Astrocyte of the cerebellum (primary cell): Measurements from ENCODE around the gene PITPNM1.

ENCODE experiments used
- DNase-seq: peaks from one replicate; pipeline ENCODE4 v3.0.0-alpha.2; 2011; ENCODE audit warnings: low read depth
- H3K4me3 ChIP-seq: 2 replicates; pipeline ENCODE4 v1.5.1; 2011; ENCODE audit warnings: mild to moderate bottlenecking, low read depth, low read length, moderate library complexity
- in situ Hi-C: cut with HindIII; loops from 2 replicates; pipeline ENCODE4 v1.10.0; 2017; ENCODE audit warnings: low sequenced_read_pairs
- TF ChIP-seq, protein P1 (sequence below): IDR thresholded peaks from 2 replicates; pipeline ENCODE4 v1.5.1; 2012; ENCODE audit warnings: low read length, low read depth, moderate library complexity, mild to moderate bottlenecking; ENCODE audit errors: missing control alignments

The PITPNM1 gene

DNA sequence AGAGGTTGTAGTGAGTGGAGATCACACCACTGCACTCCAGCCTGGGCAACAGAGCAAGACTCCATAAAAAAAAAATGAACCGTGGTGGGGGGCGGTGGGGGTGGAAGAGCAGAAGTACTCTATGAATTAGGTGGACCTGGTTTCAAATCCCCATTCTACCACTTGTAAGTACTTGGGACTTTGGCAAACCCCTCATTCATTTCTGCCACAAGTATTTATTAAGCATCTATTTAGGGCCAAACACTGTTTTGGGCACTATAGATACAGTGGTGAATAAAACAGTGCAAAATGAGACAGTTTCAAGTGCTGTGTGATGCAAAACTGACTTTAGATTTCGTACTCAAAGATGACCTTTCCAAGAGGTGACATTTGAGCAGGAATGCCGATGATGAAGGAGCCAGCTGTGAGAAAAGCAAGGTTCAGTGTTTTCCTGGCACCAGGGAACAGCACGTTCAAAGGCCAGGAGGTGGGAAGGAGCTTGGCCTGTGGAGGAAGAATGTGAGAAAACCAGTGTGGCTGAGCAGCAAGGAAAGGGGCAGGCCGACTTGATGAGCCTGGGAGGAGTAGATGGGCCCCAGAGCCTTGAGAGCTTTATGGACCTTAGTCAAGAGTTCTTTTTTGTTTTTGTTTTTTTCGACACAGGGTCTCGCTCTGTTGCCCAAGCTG, 34.7 kb downstream of the PITPNM1 start:
- no peak overlapping the region for H3K4me3 ChIP-seq
- no peak for DNase-seq
- TF ChIP-seq, protein P1, sequence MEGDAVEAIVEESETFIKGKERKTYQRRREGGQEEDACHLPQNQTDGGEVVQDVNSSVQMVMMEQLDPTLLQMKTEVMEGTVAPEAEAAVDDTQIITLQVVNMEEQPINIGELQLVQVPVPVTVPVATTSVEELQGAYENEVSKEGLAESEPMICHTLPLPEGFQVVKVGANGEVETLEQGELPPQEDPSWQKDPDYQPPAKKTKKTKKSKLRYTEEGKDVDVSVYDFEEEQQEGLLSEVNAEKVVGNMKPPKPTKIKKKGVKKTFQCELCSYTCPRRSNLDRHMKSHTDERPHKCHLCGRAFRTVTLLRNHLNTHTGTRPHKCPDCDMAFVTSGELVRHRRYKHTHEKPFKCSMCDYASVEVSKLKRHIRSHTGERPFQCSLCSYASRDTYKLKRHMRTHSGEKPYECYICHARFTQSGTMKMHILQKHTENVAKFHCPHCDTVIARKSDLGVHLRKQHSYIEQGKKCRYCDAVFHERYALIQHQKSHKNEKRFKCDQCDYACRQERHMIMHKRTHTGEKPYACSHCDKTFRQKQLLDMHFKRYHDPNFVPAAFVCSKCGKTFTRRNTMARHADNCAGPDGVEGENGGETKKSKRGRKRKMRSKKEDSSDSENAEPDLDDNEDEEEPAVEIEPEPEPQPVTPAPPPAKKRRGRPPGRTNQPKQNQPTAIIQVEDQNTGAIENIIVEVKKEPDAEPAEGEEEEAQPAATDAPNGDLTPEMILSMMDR = no peak
- in situ Hi-C loops = no loop called here

DNA sequence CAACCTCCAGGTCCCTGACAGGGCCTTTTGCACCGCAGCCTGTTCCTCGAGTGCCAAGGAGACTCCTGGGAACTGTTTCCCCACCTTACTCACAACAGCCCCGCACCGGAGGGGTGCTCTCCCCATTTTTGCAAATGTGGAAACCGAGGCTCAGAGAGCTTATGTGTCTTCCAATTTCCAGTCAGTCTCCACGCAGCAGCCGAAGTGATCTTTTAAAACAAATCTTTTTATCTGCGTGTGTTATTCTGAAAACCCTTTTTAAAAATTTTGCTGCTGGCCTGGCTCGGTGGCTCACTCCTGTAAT, 35.7 kb downstream of the PITPNM1 start:
- TF ChIP-seq, protein P1 = no peak
- in situ Hi-C loops = no loop called here
- DNase-seq = no peak

DNA sequence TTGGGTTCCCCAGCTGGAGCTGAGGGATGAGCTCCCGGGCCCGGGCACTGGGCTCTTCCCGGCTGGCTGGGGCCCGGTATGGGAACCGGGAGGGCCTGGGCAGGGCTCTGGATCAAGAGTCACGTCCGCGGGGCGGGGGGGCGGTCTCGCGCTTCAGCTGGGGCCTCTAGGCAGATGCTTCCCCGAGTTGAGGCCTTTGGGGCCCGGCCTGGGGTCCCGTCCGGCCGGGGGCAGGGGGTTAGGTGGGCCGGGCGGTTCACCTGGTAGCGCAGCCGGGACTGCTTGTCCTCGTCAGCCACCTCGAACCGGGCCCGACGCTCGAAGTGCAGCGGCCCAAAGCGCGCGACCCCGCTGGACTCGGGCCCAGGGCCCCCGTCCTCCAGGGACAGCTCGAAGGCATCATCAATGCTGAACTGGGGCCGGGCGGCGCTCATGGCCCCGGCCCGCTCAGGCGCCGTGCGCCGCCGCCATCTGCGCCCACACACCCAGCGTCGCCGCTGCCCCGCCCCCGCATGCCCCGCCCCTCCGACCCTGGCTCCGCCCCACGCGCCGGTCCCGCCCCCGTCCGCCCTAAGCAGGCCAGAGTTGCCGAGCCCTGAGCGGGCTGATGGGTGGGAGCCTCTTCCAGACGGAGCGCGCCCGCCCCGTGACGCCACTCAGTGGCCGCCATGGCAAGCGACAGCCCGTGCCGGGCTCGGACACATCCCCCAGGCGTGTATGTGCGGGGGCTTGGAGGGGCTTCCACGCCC, 36.2 kb downstream of the PITPNM1 start, which contains the start of gene TMEM134:
TMEM134 (minus strand) TSS at position 493 of the 749 bp plus-strand sequence; CDS start at position 434, 59 bp downstream.
- TF ChIP-seq, protein P1 = peak; percentile 29
- peak; percentile 63 for DNase-seq
- peak within 1 kb of the TSS; percentile 82 for H3K4me3 ChIP-seq
- in situ Hi-C loops = no loop called here

More for the DNA sequence above, 35.7 kb downstream of the PITPNM1 start:
- H3K4me3 ChIP-seq = peak overlapping the region; percentile 82

- TF ChIP-seq, protein P1 = no peak
- DNase-seq = no peak
- H3K4me3 ChIP-seq = peak overlapping the region; percentile 82
- in situ Hi-C loops = no loop called here
These were observed 36.8 kb downstream of the PITPNM1 start for GRCh38 chr11:67468456-67468758.

GRCh38 chr11:67468056-67468455, 37.1 kb downstream of the PITPNM1 start:
- DNase-seq = peak; percentile 28
- peak overlapping the region; percentile 82 for H3K4me3 ChIP-seq

GRCh38 chr11:67466962-67467771, 38.0 kb downstream of the PITPNM1 start:
- in situ Hi-C loops = no loop called here
- DNase-seq = no peak
- H3K4me3 ChIP-seq = no peak overlapping the region
- TF ChIP-seq, protein P1 = no peak

More at GRCh38 chr11:67468056-67468455, 37.1 kb downstream of the PITPNM1 start:
- TF ChIP-seq, protein P1 = no peak
- in situ Hi-C loops = no loop called here
